ENCODE results near the gene PTPN7.
"Not testable (repeated sequence)": the region's sequence is repeated elsewhere in the genome, so short reads cannot be mapped to it uniquely, and the experiment has no call there.

The PTPN7 gene

DNA sequence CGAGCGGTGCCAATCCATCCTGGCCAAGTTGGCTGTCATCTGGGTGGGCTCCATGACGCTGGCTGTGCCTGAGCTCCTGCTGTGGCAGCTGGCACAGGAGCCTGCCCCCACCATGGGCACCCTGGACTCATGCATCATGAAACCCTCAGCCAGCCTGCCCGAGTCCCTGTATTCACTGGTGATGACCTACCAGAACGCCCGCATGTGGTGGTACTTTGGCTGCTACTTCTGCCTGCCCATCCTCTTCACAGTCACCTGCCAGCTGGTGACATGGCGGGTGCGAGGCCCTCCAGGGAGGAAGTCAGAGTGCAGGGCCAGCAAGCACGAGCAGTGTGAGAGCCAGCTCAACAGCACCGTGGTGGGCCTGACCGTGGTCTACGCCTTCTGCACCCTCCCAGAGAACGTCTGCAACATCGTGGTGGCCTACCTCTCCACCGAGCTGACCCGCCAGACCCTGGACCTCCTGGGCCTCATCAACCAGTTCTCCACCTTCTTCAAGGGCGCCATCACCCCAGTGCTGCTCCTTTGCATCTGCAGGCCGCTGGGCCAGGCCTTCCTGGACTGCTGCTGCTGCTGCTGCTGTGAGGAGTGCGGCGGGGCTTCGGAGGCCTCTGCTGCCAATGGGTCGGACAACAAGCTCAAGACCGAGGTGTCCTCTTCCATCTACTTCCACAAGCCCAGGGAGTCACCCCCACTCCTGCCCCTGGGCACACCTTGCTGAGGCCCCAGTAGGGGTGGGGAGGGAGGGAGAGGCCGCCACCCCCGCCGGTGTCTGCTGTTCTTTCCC, 32.4 kb downstream of the PTPN7 start:
- no peak for FAIRE-seq

DNA sequence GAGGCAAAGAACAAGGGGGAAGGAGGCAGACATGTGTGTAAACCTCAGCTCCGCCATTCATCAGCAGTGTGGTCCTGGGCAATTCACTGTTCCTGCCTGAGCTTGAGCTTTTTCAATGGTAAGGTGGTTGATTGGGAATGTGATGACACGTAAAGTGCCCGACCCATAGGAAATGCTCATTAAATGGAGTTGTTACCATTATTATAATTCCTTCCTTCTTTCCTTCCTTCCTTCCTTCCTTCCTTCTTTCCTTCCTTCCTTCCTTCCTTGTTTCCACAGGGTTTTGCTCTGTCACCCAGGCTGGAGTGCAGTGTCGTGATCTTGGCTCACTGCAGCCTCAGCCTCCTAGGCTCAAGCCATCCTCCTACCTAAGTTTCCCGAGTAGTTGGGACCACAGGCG, 33.3 kb downstream of the PTPN7 start:
- no peak for FAIRE-seq

DNA sequence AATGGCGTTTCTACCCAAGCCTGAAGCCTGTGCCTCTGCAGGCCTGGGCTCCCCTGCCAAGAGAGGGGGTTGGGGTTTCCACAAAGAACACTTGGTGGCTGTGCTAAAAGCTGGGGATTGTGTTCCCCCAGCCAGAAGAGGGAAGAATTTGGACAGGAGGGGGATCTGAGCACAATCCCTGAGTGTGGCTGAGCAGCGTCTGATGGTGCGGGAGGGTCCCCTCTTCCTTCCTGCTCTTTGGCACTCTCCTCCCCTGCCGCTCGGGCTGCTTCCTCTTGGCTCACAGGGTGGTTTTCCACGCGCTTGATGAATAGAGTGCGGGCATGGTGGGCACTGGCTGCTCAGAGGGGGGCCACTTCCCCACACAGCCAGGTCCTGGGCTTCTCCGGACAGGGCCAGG, 34.0 kb downstream of the PTPN7 start:
- FAIRE-seq: no peak

DNA sequence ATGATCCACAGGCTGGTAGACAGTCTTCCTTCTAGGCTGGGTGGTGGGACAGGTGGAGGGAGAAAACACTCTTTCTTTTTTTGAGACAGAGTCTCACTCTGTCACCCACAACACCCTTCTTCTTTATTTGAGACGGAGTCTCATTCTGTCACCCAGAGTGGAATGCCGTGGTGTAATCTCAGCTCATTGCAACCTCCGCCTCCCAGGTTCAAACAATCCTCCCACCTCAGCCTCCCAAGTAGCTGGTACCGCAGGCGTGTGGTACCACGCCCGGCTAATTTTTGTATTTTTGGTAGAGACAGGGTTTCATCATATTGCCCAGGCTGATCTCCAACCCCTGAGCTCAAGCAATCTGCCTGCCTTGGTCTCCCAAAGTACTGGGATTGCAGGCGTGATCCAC, 34.8 kb downstream of the PTPN7 start:
- FAIRE-seq: no peak

DNA sequence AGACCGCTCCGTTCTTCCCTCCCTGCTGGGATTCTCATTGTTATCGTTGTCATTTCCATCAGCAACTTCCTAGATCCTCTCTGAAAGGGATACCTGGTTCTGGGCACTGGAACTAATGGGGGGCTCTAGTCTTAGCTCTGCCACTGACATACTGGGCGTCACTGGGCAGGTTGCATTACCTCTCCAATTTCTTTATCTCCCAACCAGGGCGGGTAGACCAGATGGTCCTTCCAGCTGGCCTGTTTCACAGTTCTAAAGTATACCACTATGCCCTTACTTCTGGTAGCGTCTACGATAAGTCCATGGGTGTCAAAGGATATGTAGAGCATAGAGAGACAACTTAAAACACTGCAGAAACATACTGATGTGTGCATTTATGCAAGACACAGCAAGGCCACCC, 36.3 kb downstream of the PTPN7 start:
- FAIRE-seq: no peak

DNA sequence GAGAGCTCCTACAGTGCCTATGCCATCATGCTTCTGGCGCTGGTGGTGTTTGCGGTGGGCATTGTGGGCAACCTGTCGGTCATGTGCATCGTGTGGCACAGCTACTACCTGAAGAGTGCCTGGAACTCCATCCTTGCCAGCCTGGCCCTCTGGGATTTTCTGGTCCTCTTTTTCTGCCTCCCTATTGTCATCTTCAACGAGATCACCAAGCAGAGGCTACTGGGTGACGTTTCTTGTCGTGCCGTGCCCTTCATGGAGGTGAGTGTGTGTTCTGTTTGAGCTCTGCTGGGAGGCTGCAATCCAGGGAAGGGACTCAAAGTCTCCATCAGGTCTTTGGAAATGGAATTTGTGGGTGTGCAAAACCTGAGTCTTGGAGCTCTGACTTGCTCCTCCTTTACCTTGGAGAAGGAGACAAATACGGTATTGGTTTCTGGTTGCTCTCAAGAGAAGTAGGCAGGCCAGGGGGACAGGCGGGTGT, 37.0 kb downstream of the PTPN7 start:
- no peak for FAIRE-seq

DNA sequence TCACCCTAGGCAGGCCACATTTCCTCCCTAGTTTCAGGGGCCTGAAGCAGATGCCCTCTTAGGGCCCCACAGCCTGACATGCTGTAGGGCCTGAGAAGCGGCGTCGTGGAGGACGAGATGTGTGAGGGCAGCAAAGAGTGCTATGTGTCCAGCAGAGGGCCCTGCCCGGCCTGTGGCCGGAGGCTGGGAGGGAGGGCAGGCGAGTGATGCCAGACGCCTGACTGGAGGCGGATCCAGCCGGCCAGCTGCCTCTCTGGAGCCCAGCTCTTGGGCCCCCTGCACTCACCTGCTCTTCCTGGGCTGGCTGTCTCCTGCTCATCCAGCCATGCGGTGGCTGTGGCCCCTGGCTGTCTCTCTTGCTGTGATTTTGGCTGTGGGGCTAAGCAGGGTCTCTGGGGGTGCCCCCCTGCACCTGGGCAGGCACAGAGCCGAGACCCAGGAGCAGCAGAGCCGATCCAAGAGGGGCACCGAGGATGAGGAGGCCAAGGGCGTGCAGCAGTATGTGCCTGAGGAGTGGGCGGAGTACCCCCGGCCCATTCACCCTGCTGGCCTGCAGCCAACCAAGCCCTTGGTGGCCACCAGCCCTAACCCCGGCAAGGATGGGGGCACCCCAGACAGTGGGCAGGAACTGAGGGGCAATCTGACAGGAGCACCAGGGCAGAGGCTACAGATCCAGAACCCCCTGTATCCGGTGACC, 37.6 kb downstream of the PTPN7 start, which contains the start of gene GPR37L1:
Gene GPR37L1, plus strand, starts transcription at position 279 of the 697 bp plus-strand sequence. Its CDS starts 47 bp downstream, at position 326.
- FAIRE-seq: no peak

DNA sequence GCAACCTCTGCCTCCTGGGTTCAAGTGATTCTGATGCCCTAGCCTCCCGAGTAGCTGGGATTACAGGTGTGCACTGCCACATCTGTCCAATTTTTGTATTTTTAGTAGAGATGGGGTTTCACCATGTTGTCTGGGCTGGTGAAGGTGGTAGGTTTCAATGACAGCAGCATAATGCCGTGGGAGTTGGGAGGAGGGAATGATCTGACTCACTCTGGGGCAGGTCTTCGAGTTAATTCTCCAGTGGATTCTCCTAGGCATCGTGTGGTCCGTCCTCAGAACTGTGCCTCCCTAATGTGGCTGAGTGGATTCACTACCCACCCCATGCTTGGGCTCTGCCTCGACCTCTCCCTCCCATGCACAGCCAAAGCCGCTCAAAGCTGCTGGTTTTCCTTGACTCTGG, 39.4 kb downstream of the PTPN7 start:
- FAIRE-seq: no peak

DNA sequence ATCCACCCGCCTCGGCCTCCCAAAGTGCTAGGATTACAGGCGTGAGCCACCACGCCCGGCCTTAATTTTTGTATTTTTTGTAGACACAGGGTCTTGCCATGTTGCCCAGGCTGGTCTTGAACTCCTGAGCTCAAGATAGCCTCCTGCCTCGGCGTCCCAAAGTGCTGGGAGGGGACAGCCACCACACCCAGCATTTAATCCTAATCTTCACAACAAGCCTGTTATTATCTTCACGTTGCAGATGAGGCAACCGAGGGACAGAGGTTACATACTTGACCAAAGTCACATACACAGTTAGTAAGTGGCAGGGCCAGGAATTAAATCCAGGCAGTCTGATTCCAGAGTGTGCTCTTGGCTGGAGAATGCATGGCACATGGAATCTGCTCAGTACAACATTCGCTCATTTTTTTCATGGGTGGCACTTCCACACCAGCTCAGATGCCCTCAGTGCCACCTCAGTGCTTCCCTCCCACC, 42.5 kb downstream of the PTPN7 start:
- no peak for FAIRE-seq

DNA sequence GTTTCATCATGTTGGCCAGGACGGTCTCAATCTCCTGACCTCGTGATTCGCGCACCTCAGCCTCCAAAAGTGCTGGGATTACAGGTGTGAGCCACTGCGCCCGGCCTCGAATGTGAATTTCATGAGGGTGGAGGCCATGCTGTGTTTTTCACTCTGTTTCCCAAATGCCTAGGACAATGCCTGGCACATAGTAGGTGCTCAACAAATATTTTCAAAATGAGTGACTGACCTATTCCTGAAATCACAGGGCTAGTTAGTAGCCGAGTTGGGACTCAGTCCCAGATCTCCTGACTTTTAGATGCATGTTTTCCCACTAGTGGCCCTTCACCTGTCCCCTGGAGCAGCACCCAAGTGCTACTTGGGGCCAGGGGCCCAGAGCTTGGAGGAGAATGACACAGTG, 44.1 kb downstream of the PTPN7 start:
- no peak for FAIRE-seq

DNA sequence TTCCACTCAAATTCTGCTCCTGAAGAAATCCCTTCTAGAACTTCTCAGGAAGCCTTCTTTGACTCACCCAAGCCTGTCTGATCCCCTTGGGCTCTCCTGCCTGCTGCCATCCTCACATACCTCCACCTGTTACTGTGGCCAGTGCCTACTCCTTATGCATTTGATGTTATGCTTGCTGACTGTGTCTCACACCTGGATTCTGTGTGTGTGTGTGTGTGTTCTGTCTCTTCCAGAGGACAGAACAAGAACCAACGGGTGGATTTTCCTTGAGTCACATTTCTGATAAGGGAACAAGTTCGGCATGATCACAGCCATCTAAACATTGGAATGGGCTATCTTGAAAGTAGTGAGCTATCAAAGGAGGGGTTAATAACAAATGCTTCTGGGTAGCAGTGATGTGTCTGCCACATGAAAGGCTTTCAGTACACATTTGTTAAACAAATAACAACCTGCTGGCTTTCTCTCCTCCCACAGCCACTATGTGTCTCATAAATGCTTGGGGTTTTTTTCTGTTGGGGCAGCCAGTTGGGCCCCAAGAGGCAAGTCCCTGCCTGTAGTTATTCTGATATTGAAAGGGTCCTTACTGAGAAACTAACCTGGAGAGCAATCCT, 46.6 kb downstream of the PTPN7 start:
- no peak for FAIRE-seq

DNA sequence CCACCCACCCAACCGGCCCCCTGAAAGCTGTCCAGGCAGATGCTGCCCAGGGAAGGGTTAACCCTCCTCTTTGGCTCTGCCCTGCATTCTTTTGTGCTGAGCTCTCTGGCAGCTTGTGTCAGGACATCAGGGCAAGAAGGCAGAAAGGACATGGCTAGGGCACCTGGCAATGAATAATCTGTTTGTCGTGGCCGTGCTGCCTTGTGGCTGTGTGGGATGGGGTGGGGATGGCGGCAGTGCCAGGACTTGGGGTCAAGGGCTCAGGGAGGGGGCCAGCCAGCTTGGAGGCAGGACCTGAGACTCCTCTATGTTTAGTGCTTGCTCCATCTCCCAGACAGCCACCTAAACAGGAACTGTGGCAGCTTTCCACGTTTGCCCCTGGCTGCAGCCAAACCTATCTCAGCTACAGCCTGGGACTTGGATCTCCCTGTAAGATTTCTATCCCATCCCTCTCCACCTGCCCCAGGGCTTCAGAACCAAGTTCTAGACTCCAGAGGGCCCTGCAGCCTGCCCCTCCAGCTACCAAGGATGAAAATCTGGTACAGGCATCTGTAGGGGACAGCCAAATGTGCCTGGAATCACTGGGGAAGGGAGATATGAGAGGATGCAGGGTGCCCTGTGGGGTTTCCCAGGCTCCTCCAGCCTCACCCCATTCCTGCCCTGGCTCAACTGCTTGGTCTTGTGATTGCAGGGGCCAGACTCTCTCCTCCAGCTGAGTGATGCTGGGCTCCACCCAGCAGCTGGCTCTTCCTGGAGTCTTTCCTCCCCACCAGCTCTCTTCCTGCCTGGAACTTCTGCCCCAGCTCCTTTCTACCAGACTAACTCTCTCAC, 47.3 kb downstream of the PTPN7 start:
- FAIRE-seq: no peak

DNA sequence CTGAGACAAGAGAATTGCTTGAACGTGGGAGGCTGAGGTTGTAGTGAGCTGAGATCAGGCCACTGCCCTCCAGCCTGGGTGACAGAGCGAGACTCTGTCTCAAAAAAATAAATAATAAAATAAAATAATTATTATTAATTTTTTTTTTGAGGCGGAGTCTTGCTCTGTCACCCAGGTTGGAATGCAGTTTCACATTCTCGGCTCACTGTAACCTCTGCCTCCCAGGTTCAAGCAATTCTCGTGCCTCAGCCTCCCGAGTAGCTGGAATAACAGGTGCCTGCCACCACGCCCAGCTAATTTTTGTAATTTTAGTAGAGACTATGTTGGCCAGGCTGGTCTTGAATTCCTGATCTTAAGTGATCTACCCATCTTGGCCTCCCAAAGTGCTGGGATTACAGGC, 48.8 kb downstream of the PTPN7 start:
- not testable (repeated sequence) for FAIRE-seq

DNA sequence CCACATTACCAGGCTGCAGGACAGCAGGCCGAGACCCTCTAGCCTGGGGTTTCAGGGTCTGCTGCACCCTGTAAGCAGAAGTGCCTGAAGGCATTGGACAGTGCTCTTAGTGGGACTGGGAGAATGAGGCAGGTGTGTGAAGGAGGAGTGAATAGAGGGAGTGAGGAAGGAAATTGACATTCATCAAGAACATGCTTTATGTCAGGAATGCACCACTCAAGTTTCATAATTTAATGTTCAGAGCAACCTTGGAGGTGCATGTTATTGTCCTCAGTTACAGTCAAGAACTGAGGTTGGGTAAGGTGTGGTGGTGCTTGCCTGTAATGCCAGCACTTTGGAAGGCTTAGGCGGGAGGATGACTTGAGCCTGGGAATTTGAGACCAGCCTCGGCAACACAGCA, 49.4 kb downstream of the PTPN7 start:
- no peak for FAIRE-seq

DNA sequence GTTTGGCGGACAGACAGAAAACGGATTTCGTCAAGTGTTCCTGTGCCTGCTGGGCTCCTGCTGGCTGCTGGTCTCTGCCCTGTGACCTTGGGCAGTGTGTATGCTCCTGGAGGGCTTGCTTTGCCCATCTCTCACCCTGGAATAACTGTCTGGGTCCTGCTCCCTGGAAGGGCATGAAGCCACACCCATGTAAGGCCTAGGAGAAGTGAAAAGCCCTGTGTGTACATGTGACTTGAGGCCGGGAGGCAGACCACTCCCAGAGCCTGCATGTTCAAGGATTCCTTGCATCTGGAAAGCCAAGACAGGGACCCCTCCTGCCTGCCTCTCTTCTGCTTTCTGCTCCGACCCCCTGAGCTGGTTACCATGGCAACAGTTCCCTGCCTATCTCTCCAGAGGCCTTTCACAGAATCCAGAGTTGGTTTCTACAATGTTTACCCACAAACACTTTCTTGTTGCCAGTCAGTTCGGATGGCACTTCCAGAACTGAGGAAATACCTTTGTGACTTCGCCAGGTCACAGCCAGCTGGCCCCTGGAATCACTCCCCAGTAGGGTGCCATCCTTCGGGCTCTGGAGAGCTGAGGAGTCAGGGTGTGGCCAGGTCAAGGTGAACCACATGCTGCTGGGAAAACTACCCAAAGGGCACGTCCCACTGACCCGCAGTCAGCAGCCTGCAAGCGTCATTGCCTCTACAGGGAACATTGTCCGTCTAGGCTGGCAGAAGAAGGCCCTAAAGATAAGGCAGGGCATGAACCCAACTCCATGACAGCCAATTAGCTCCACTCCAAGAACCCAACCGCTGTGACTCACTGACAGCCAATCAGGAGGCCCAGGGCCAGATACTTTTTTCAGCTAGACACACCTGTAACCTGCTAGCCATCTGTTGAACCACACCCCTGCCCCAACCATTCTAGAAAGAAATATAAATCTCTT, 52.3 kb downstream of the PTPN7 start:
- FAIRE-seq: no peak

DNA sequence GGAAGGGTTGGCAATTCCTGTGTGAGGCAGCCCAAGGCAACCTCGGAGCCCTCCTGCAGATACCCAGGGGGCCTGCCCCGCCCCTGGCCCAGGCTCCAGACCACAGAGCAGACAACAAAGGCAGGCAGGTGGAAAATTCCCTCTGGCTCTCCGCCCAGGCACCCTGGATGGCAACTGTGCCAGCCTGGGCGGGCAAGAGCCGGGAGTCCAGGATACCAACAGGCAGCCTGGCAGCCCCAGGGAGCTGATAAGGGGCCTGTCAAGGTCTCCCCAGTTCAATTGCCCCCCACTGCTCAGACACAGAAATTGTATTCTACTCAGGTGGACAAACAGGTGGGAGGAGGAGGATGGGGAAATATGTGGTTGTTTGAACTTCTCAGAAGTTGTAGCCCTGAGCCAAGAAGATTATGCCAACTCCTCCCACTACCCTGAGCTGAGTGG, 53.1 kb downstream of the PTPN7 start:
- FAIRE-seq: no peak

DNA sequence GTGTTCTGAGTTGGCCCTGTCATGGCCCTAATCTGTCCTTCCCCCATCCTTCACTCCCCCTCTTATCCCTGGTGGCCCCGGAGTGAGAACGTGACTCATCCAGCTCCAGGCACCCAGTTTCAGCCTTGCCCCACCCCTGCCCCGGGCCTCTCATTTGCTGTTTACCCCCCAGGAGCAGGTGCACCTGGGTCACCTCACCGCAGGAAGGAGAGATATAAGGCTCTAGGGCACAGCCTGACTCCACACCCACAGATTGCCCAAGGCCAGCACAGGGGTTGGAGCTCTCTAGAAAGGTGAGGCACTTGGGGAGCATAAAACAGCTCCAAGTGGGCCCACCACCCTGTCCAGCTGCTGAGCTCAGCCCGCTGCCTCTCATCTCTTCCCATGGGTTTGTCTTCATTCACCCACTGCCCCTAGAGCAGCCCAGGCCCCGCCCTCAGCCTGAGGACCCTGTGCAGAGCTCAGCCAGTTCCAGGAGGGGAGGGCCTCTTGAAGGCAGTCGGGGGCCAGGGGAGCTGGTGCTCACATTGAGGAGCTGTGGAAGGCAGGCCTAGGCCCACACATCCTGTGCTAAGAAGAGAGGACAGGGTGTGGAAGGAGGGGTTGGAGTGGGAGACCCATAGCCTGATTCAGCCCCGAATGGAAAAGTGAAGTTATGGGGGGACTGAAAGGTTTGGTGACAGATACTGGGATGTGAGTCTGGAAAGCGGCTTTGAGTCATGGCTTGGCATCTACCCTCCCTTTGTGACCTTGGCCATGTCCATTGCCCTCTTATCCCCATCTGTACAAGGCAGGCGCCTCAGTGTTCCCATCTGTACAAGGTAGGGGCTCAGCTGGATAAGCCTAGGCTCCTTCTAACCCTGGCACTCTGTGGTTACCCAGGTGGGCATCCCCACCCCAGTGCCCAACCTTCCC, 53.8 kb downstream of the PTPN7 start:
- FAIRE-seq: no peak

DNA sequence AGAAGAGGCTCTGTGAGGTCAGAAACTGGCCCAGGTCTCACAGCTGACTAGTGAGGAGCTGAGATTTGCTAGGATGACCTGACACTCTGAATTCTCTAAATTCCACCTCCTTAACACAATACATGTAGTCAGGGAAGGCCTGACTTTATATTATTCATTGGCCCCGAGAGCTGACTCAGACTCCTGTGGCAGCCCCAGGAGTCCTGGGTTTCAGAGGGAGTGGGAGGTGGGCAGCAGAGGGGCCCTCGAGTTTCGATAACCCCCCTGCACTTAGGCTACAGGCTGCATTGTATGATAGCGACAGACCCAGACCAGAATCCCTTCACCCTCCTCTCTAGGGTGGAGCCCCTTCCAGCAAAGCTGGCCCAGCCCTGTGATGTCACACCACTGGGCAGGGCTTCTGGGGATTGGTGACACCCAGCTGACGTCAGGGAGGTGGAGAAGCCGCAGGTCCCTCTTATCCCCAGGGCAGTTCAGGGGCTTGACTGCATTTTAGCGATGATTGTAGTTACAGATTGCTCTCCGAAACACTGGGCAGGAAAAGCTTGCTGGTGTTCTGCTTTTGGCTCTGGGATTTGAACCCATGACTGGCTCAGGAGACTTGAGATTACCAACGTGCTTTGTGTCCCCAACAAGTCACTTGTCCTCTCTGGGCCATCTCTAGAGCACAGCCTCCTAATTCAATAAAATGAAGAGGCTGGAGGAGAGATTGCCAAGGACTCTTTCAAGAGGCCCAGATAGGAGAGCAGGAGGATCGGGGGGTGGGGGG, 54.6 kb downstream of the PTPN7 start:
- no peak for FAIRE-seq

DNA sequence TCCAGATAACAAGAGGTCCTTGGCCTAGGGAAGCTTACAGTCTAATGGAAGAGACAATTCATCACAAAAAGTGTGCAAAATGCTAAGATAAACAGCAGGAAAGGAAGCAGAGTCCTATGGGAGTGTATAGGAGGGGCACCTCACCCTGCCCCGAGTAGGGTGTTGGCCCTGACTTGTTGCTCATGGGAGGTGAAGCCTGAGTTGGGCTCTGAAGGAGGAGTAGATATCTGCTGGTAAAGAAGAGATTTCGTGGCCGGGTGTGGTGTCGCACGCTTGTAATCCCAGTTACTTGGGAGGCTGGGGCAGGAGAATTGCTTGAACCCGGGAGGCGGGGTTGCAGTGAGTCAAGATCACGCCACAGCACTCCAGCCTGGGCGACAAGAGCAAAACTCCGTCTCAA, 56.3 kb downstream of the PTPN7 start:
- FAIRE-seq: no peak

DNA sequence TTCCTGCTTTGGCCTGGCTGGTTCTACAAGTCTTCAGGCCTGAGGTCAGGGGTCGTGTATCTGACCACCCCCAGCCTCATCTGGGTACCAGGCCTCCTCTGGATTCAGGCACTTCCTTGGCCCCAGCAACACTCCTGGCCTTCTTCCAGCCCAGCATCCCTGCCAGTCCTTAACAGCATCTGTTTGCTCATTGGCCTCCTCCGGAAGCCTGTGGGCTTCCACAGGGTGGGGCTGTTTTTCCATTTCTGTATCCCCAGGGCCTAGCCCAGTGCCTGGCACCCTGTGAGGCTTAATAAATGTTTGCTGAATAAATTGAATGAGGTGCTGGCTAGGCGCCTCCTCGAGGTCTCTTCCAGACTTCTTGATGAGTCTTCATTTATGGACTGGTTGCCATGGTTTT, 59.2 kb downstream of the PTPN7 start:
- FAIRE-seq: no peak
